ENCODE results near the gene KDM4C. TPM values are rescaled to one million over a fixed set of nuclear protein-coding genes. Genes with fewer than 3 reads are reported as not detected.
"Not testable (repeated sequence)": the region's sequence is repeated elsewhere in the genome, so short reads cannot be mapped to it uniquely, and the experiment has no call there.

Gene KDM4C
- total RNA-seq, 1 experiment from 2014 or later: 16.8 TPM

- no peak overlapping the region for H3K9ac ChIP-seq (ENCODE audit: low read length)
- no peaks in the 10 kb centered on the region for H3K9me3 ChIP-seq (ENCODE audit: control insufficient read depth in 1 of 2, insufficient read depth in 1 of 2, low read depth in 1 of 2, low read length in 2 of 2)
- ChIA-PET RAD21 (ENCODE audit: low non-redundant PET in 1 of 2, low total read pairs in 2 of 2, uncharacterized antibody in 2 of 2, unreplicated experiment in 2 of 2) (no interaction called here), CTCF (interaction anchor here (0.6 to 2.9 kb wide), 11 partner anchors 10 to 685 kb away, joined by 3 to 13 read pairs (median 4); no protein-coding TSS in a partner anchor), POLR2A (interaction anchor here (0.8 to 1.0 kb wide), 2 partner anchors 8 to 57 kb away, joined by 3 read pairs; no protein-coding TSS in a partner anchor)
- TF ChIP-seq RAD21 (IDR thresholded peaks at IDR 0.05; ENCODE audit: low read depth) (peak; percentile 75), ZBTB33 (IDR thresholded peaks at IDR 0.05; ENCODE audit: extremely low read depth, insufficient replicate concordance, low read length) (no peak), CTCF (IDR thresholded peaks at IDR 0.05 in 2 of 3, conservative IDR thresholded peaks at IDR 0.05 in 1 of 3; ENCODE audit: borderline replicate concordance in 1 of 3, insufficient read depth in 1 of 3, low read depth in 2 of 3, low read length in 2 of 3) (peak; percentile 37 to 57 (median 55); a peak in 5 of 6 replicates)
- no peak overlapping the region for H3K4me2 ChIP-seq (ENCODE audit: low read length)
- peak; percentile 95 for ATAC-seq
- H3K27me3 ChIP-seq (ENCODE audit: insufficient read depth, low read length): no peaks in the 10 kb centered on the region
- BruUV-seq (replicated peaks): no TSS peak
- H2AFZ ChIP-seq (ENCODE audit: low read depth, low read length, poor library complexity, severe bottlenecking): no peak overlapping the region
- intact Hi-C loops (cut with micrococcal nuclease): loop anchor here (1.0 to 2.0 kb wide), 3 partner anchors 154 to 684 kb away; no protein-coding TSS in a partner anchor
- H3K9me2 ChIP-seq (ENCODE audit: insufficient read depth): no peaks in the 10 kb centered on the region
- no peak overlapping the region for H3K4me3 ChIP-seq (replicated peaks in 1 of 2; ENCODE audit: low read depth in 1 of 2, low read length in 2 of 2)
- no peak overlapping the region for H3K27ac ChIP-seq (ENCODE audit: low read depth, low read length)
- no peaks in the 10 kb centered on the region for H3K36me3 ChIP-seq (ENCODE audit: control insufficient read depth in 1 of 2, insufficient read depth in 2 of 2, low read length in 2 of 2)
- no peaks in the 10 kb centered on the region for H4K20me1 ChIP-seq (ENCODE audit: insufficient read depth)
- H3K4me1 ChIP-seq (ENCODE audit: control insufficient read depth in 1 of 2, insufficient read depth in 2 of 2, low read length in 2 of 2): no peaks in the 10 kb centered on the region
- no peaks in the 10 kb centered on the region for H3K79me2 ChIP-seq (ENCODE audit: insufficient read depth, low read length)
- peak; percentile 38 for DNase-seq (ENCODE audit: low read depth, low spot score)
Measured at GRCh38 chr9:6739218-6739617, 18.6 kb upstream of the KDM4C start.

- BruUV-seq (replicated peaks); H3K9me3 ChIP-seq (ENCODE audit: control insufficient read depth in 1 of 2, insufficient read depth in 1 of 2, low read depth in 1 of 2, low read length in 2 of 2); H4K20me1 ChIP-seq (ENCODE audit: insufficient read depth); DNase-seq (ENCODE audit: low read depth, low spot score); H3K27ac ChIP-seq (ENCODE audit: low read depth, low read length); RAD21 ChIA-PET (ENCODE audit: low non-redundant PET in 1 of 2, low total read pairs in 2 of 2, uncharacterized antibody in 2 of 2, unreplicated experiment in 2 of 2); H3K27me3 ChIP-seq (ENCODE audit: insufficient read depth, low read length); H3K4me3 ChIP-seq (replicated peaks in 1 of 2; ENCODE audit: low read depth in 1 of 2, low read length in 2 of 2); H3K9me2 ChIP-seq (ENCODE audit: insufficient read depth); H2AFZ ChIP-seq (ENCODE audit: low read depth, low read length, poor library complexity, severe bottlenecking); intact Hi-C loops (cut with micrococcal nuclease); H3K4me1 ChIP-seq (ENCODE audit: control insufficient read depth in 1 of 2, insufficient read depth in 2 of 2, low read length in 2 of 2); H3K79me2 ChIP-seq (ENCODE audit: insufficient read depth, low read length); H3K36me3 ChIP-seq (ENCODE audit: control insufficient read depth in 1 of 2, insufficient read depth in 2 of 2, low read length in 2 of 2); H3K9ac ChIP-seq (ENCODE audit: low read length); ATAC-seq; H3K4me2 ChIP-seq (ENCODE audit: low read length): not testable (repeated sequence)
- ChIA-PET POLR2A (interaction anchor here (1.0 kb wide), 1 partner anchor 9 kb away, joined by 3 read pairs; the partner anchor contains the start of gene KDM4C), CTCF (interaction anchor here (0.6 to 1.4 kb wide), 2 partner anchors 9 to 993 kb away, joined by 3 to 5 read pairs; no protein-coding TSS in a partner anchor)
Measured at GRCh38 chr9:6748861-6749260, 8.9 kb upstream of the KDM4C start.

DNA sequence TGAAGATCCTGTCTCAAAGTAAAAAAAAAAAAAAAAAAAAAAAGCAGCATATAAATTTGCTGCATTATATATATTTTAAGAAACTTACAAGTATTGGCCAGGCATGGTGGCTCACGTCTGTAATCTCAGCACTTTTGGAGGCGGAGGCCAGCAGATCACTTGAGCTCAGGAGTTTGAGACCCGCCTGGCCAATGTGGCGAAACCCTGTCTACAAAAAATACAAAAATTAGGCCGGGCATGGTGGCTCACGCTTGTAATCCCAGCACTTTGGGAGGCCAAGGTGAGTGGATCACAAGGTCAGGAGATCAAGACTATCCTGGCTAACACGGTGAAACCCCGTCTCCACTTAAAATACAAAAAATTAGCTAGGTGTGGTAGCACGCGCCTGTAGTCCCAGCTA, 2.9 kb upstream of the KDM4C start:
- H2AFZ ChIP-seq (ENCODE audit: low read depth, low read length, poor library complexity, severe bottlenecking); H3K9me3 ChIP-seq (ENCODE audit: control insufficient read depth in 1 of 2, insufficient read depth in 1 of 2, low read depth in 1 of 2, low read length in 2 of 2); H4K20me1 ChIP-seq (ENCODE audit: insufficient read depth); POLR2A ChIA-PET; DNase-seq (ENCODE audit: low read depth, low spot score); CTCF ChIA-PET; H3K27me3 ChIP-seq (ENCODE audit: insufficient read depth, low read length); H3K36me3 ChIP-seq (ENCODE audit: control insufficient read depth in 1 of 2, insufficient read depth in 2 of 2, low read length in 2 of 2); H3K9me2 ChIP-seq (ENCODE audit: insufficient read depth); ATAC-seq; BruUV-seq (replicated peaks); H3K27ac ChIP-seq (ENCODE audit: low read depth, low read length); H3K4me2 ChIP-seq (ENCODE audit: low read length); H3K9ac ChIP-seq (ENCODE audit: low read length); H3K4me3 ChIP-seq (replicated peaks in 1 of 2; ENCODE audit: low read depth in 1 of 2, low read length in 2 of 2): not testable (repeated sequence)
- H3K4me1 ChIP-seq (ENCODE audit: control insufficient read depth in 1 of 2, insufficient read depth in 2 of 2, low read length in 2 of 2): peaks cover 7 to 20% of the 10 kb centered on the region in 2 experiments; a peak in 3 of 4 replicates
- RAD21 ChIA-PET (ENCODE audit: low non-redundant PET in 1 of 2, low total read pairs in 2 of 2, uncharacterized antibody in 2 of 2, unreplicated experiment in 2 of 2): interaction anchor here in 1 of 2 experiments (0.7 kb wide), 1 partner anchor 11 kb away, joined by 5 read pairs; no protein-coding TSS in a partner anchor
- intact Hi-C loops (cut with micrococcal nuclease): loop anchor here (10.0 kb wide), 1 partner anchor 340 kb away; the partner anchor contains the start of gene UHRF2
- H3K79me2 ChIP-seq (ENCODE audit: insufficient read depth, low read length): peaks cover 14% of the 10 kb centered on the region
